GM19099 (cell line): ENCODE data around the gene ID3.

Source experiments
- POLR2A ChIP-seq: IDR thresholded peaks from 3 replicates; pipeline ENCODE4 v1.6.1; 2011; ENCODE audit warnings: low read depth; ENCODE audit not compliant: insufficient read length; ENCODE audit errors: extremely low read depth

Gene ID3

DNA sequence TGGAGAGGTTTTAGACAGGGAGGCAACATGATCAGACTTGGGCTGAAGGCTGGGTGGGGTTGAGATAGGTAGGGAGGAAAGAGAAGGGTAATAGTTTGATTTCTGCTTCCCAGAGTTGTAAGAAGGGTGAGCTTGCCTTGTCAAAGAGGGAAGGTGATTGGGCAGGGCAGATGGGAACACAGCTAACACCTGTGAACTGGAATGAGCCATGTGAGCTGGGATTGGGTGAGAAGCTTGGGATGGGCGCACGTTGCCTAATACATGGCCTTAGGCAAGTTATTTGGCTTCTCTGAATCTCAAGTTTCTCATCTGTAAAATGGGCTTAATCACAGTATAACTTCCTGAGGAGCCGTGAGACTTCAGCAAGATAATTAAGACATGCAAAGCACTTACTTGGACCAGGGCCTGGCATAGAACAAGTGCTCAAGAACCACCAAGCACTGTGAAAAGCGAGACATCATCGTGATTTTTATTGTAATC is 33.8 kb upstream of the ID3 start:
- TF ChIP-seq POLR2A = no peak

GRCh38 chr1:23592209-23592892 is 33.0 kb upstream of the ID3 start:
- peak; percentile 2 for TF ChIP-seq POLR2A

DNA sequence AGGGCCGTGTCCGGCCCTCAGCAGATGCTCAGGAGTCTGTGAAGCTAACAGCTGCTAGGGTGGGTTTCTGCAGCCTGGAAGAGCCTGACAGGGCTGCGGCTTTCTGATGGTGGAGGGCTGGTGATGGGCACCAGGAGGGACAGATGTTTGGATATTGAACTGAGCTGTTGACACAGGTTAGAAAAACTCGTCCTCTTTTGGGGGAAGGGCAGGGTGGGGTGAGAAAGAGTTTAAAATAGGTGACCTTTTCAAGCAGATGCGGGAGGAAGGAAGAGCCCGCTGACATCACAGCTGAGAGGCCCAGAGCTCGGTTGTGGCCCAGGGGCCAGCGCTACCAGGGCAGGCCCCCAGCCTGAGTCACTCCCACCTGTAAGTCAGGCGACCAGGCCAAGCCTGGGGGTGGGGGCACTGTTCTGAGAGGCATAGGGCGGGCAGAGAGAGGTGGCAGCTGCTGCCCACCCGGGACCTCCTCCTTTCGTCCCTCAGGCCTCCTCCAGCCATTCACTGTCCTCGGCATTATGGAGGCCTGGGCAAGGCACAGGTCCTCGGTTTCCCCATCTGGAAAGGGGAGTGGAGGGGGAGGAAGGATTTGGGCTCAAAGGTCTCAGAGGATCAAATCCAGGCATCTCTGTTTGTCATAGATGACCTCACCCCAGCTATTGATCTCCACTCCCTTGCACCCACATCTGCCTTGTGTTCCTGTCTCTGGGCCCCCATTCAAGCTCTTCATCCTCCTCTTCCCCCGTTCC is 32.3 kb upstream of the ID3 start:
- TF ChIP-seq POLR2A = peak; percentile 9

DNA sequence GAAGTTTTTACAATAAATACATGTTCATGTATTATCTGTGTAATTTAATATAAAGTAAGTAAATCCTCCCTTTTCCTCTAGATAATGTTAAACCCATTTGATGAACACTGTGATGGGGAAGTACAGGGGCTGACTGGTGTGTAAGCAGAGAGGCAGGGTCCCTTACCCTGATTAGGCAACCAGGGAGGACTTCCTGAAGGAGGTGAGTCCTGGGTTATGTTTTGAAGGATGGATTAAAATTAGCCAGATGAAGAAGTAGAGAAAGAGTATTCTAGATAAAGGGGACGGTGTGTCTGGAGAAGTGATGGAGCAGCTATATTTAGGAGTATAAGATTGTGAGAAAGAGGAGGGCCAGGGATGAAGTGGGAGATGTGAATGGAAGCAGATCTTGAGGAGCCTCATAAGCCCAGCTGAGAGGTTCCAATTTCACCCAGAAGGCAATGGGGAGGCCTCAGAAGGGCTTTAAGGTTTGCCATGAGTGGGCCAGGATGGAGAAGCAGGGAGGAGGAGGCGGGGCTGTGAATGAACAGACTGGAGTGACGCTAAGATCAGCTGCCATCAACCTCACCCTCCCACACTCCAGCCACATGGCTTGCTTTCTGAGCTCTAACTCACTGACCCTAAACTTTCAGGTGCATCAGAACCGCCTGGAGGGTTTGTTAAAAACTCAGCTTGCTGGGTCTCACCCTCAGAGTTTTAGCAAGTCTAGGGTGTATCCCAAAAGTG is 30.9 kb upstream of the ID3 start:
- TF ChIP-seq POLR2A = no peak

GRCh38 chr1:23589585-23589986 is 30.3 kb upstream of the ID3 start:
- no peak for TF ChIP-seq POLR2A

DNA sequence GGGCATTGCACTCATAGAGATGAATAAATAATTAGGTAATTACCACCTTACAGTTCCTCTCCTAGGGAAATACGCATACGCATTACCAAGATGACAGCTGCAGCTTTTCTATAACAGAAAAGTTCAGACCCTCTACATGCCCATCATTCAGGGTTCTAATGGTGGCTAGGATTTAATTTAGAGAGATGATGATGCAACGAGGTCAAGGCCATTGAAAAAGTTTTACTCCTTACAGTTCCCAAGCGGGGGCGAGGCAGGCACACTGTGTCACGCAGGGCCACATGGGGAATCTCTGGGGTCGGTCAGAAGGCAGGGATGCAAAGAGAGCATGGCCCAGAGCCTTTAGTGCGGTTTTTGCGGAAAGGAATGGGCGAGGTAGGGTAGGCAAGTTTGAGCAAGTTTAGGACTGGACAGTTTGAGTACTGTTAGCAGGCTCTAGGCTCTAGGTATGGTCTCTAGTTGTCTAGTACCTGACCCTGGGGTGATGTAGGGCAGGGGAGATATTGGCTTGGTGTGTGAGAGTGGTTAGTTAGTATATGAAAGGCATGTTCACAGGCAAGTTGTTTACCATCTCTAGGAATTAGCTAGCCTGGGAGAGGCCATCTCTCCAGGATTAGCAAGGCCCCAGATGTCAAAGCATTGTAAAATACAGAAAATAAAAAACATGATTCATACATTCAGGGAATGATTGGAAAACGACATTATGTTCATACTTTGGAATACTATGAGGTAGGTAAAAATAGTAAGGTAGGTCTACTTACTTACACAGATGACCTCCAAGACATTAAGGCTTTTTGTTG is 29.6 kb upstream of the ID3 start:
- TF ChIP-seq POLR2A = no peak

- TF ChIP-seq POLR2A = no peak
Measured at GRCh38 chr1:23585321-23586022, 26.2 kb upstream of the ID3 start.

- TF ChIP-seq POLR2A = no peak
Measured at GRCh38 chr1:23582820-23583219, 23.5 kb upstream of the ID3 start.

- no peak for TF ChIP-seq POLR2A
Measured at GRCh38 chr1:23581219-23581618, 21.9 kb upstream of the ID3 start.

GRCh38 chr1:23578997-23579363 is 19.7 kb upstream of the ID3 start:
- no peak for TF ChIP-seq POLR2A

GRCh38 chr1:23578311-23578996 is 19.2 kb upstream of the ID3 start:
- no peak for TF ChIP-seq POLR2A

DNA sequence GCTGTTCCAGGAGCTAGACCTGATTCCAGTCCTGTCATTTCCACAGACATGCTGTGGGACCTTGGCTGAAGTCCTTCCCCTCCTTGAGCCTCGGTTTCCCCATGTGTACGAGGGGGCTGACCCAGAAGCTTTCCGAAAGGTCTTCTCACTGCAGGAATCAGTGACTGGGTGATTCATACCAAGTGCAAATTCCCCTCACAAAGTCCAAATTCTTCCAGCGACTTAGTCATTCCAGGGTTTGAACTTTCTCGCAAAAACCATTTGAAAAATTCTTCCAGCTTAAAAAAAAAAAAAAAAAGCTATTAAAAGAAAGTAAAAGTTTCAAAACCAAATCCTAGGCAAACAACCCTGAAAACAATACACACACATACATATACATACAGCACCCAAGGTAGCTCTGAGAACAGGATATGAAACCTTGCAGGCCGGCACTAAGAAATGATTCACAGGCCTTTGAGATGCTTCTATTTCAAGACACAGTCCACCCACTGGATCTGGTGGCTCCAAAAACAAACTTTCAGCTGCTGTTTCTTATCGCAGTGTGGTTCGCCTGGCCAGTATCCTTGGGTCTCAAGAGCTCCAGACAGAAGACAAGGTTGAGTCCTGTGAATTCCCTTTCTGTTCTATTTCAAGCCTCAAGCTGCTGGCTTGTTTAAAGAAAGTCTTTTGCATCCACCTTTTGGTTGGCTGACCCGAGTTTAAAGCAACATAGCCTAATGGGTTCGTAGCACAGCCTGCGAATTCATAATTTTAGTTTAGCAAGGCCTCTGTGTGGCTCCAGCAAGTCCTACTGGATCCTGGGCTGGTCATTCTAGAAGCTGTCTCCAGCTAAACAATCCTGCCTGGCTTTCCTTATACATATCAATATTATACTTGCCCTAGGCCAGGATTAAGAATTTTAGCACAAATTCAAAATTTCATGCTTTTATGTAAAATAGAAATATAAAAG is 18.0 kb upstream of the ID3 start:
- TF ChIP-seq POLR2A = peak; percentile 30
